IMR-90 (cell line): ENCODE results near the gene INTS15.

ENCODE experiments used
- FOS ChIP-seq: fragments of 150-350 bp; IDR thresholded peaks from 2 replicates; pipeline ENCODE4 v1.6.1; 2016; ENCODE audit warnings: low read depth, low read length
- POLR2A ChIP-seq: IDR thresholded peaks from 2 replicates; pipeline ENCODE4 v1.6.1; 2012; ENCODE audit warnings: mild to moderate bottlenecking, low read depth, low read length
- TF ChIP-seq, protein P1 (sequence below): conservative IDR thresholded peaks from 2 replicates; pipeline ENCODE4 v1.5.1; 2012; ENCODE audit warnings: mild to moderate bottlenecking, low read depth, low read length, improper control_type of control experiment
- TF ChIP-seq, protein P2 (sequence below): fragments of 150-350 bp; IDR thresholded peaks from 2 replicates; pipeline ENCODE4 v1.6.1; 2016; ENCODE audit warnings: low read depth, mild to moderate bottlenecking, low read length, moderate library complexity, borderline replicate concordance

DNA sequence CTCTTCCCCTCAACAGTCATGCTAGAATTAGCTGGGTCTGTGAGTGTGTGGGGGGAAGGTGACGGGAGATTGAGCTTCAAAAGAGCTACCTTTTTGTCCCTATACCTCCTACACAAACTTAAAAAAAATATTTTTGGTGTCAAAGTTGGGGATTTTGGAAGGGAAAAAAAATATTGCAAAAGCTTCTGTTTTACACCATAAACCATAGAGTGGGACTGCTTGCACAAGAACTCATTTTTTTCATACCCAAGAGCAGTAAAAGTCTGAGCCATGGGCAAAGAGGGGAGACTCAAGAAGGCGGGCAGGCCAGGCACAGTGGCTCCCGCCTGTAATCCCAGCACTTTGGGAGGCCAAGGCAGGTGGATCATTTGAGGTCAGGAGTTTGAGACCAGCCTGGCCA, 21.9 kb upstream of the INTS15 start:
- no peak for TF ChIP-seq POLR2A
- TF ChIP-seq, protein P1, sequence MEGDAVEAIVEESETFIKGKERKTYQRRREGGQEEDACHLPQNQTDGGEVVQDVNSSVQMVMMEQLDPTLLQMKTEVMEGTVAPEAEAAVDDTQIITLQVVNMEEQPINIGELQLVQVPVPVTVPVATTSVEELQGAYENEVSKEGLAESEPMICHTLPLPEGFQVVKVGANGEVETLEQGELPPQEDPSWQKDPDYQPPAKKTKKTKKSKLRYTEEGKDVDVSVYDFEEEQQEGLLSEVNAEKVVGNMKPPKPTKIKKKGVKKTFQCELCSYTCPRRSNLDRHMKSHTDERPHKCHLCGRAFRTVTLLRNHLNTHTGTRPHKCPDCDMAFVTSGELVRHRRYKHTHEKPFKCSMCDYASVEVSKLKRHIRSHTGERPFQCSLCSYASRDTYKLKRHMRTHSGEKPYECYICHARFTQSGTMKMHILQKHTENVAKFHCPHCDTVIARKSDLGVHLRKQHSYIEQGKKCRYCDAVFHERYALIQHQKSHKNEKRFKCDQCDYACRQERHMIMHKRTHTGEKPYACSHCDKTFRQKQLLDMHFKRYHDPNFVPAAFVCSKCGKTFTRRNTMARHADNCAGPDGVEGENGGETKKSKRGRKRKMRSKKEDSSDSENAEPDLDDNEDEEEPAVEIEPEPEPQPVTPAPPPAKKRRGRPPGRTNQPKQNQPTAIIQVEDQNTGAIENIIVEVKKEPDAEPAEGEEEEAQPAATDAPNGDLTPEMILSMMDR: no peak
- no peak for TF ChIP-seq FOS
- TF ChIP-seq, protein P2, sequence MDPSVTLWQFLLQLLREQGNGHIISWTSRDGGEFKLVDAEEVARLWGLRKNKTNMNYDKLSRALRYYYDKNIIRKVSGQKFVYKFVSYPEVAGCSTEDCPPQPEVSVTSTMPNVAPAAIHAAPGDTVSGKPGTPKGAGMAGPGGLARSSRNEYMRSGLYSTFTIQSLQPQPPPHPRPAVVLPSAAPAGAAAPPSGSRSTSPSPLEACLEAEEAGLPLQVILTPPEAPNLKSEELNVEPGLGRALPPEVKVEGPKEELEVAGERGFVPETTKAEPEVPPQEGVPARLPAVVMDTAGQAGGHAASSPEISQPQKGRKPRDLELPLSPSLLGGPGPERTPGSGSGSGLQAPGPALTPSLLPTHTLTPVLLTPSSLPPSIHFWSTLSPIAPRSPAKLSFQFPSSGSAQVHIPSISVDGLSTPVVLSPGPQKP: no peak
